Mononuclear cell (primary cell): ENCODE results near the gene PLLP. TPM values are rescaled to one million over a fixed set of nuclear protein-coding genes. Genes with fewer than 3 reads are reported as not detected.

Experiments used
- H3K27me3 ChIP-seq: 2 replicates; pipeline ENCODE4 v1.6.0; 2011; ENCODE audit warnings: low read length, control low read depth; ENCODE audit not compliant: insufficient read depth
- H3K4me1 ChIP-seq: 2 replicates; pipeline ENCODE4 v1.5.1; 2011; ENCODE audit warnings: mild to moderate bottlenecking, low read length, control low read depth; ENCODE audit not compliant: insufficient read depth
- H3K4me3 ChIP-seq: 2 replicates; pipeline ENCODE4 v1.5.1; 2011; ENCODE audit warnings: mild to moderate bottlenecking, low read length, moderate library complexity
- H3K9me3 ChIP-seq: 2 replicates; pipeline ENCODE4 v1.5.1; 2011; ENCODE audit warnings: low read depth, mild to moderate bottlenecking, control low read depth, low read length
- total RNA-seq: library from RNA; depleted of rRNA; stranded (reverse); fragments of >200 nt; gene quantifications from one replicate; pipeline ENCODE4 v1.2.3, GENCODE V29; 2012

PLLP gene
- total RNA-seq, 1 donor, result 0.63 TPM

GRCh38 chr16:57236022-57236350, 48.5 kb downstream of the PLLP start:
- H3K27me3 ChIP-seq, result no peaks in the 10 kb centered on the region

GRCh38 chr16:57235128-57236021, 49.1 kb downstream of the PLLP start:
- Histone ChIP-seq H3K9me3 (no peaks in the 10 kb centered on the region), H3K27me3 (no peaks in the 10 kb centered on the region), H3K4me1 (peaks cover 7% of the 10 kb centered on the region), H3K4me3 (no peak overlapping the region)

More at GRCh38 chr16:57236022-57236350, 48.5 kb downstream of the PLLP start:
- no peaks in the 10 kb centered on the region for H3K9me3 ChIP-seq
- H3K4me1 ChIP-seq, result peaks cover 13% of the 10 kb centered on the region
- H3K4me3 ChIP-seq, result no peak overlapping the region

GRCh38 chr16:57234707-57235092, 49.8 kb downstream of the PLLP start:
- no peak overlapping the region for H3K4me3 ChIP-seq
- no peaks in the 10 kb centered on the region for H3K27me3 ChIP-seq
- peaks cover 7% of the 10 kb centered on the region for H3K4me1 ChIP-seq
- H3K9me3 ChIP-seq, result no peaks in the 10 kb centered on the region

- H3K4me1 ChIP-seq, result peaks cover 7% of the 10 kb centered on the region
Observed at GRCh38 chr16:57233944-57234706, 50.3 kb downstream of the PLLP start.

GRCh38 chr16:57231821-57232350, 52.6 kb downstream of the PLLP start:
- no peak overlapping the region for H3K4me3 ChIP-seq
- H3K9me3 ChIP-seq, result no peaks in the 10 kb centered on the region
- peaks cover 7% of the 10 kb centered on the region for H3K4me1 ChIP-seq
- H3K27me3 ChIP-seq, result no peaks in the 10 kb centered on the region

More at GRCh38 chr16:57233944-57234706, 50.3 kb downstream of the PLLP start:
- Histone ChIP-seq H3K9me3 (no peaks in the 10 kb centered on the region), H3K4me3 (no peak overlapping the region), H3K27me3 (no peaks in the 10 kb centered on the region)

- Histone ChIP-seq H3K9me3 (no peaks in the 10 kb centered on the region), H3K4me1 (no peaks in the 10 kb centered on the region), H3K27me3 (no peaks in the 10 kb centered on the region), H3K4me3 (no peak overlapping the region)
Observed at GRCh38 chr16:57229079-57229478, 55.4 kb downstream of the PLLP start.

GRCh38 chr16:57226701-57227621, 57.5 kb downstream of the PLLP start:
- H3K9me3 ChIP-seq, result no peaks in the 10 kb centered on the region
- no peaks in the 10 kb centered on the region for H3K4me1 ChIP-seq
- no peaks in the 10 kb centered on the region for H3K27me3 ChIP-seq
- no peak overlapping the region for H3K4me3 ChIP-seq

GRCh38 chr16:57225978-57226377, 58.5 kb downstream of the PLLP start:
- no peaks in the 10 kb centered on the region for H3K9me3 ChIP-seq
- H3K27me3 ChIP-seq, result no peaks in the 10 kb centered on the region
- no peaks in the 10 kb centered on the region for H3K4me1 ChIP-seq
- no peak overlapping the region for H3K4me3 ChIP-seq

- Histone ChIP-seq H3K4me1 (no peaks in the 10 kb centered on the region), H3K4me3 (no peak overlapping the region), H3K9me3 (no peaks in the 10 kb centered on the region), H3K27me3 (no peaks in the 10 kb centered on the region)
Observed at GRCh38 chr16:57224651-57225335, 59.7 kb downstream of the PLLP start.

- no peak overlapping the region for H3K4me3 ChIP-seq
- H3K4me1 ChIP-seq, result no peaks in the 10 kb centered on the region
- no peaks in the 10 kb centered on the region for H3K9me3 ChIP-seq
- no peaks in the 10 kb centered on the region for H3K27me3 ChIP-seq
Observed at GRCh38 chr16:57223057-57223456, 61.4 kb downstream of the PLLP start.

GRCh38 chr16:57216968-57217367, 67.5 kb downstream of the PLLP start:
- Histone ChIP-seq H3K4me3 (no peak overlapping the region), H3K4me1 (no peaks in the 10 kb centered on the region), H3K9me3 (peaks cover 22% of the 10 kb centered on the region), H3K27me3 (no peaks in the 10 kb centered on the region)

GRCh38 chr16:57213462-57213861, 71.0 kb downstream of the PLLP start:
- H3K4me3 ChIP-seq, result no peak overlapping the region
- H3K27me3 ChIP-seq, result no peaks in the 10 kb centered on the region
- no peaks in the 10 kb centered on the region for H3K4me1 ChIP-seq
- H3K9me3 ChIP-seq, result peaks cover 22% of the 10 kb centered on the region

- Histone ChIP-seq H3K27me3 (no peaks in the 10 kb centered on the region), H3K4me3 (no peak overlapping the region), H3K4me1 (no peaks in the 10 kb centered on the region), H3K9me3 (no peaks in the 10 kb centered on the region)
Observed at GRCh38 chr16:57209780-57210179, 74.7 kb downstream of the PLLP start.

GRCh38 chr16:57208926-57209325, 75.5 kb downstream of the PLLP start:
- Histone ChIP-seq H3K4me1 (no peaks in the 10 kb centered on the region), H3K4me3 (no peak overlapping the region), H3K27me3 (no peaks in the 10 kb centered on the region), H3K9me3 (no peaks in the 10 kb centered on the region)
